WTC11 (cell line): ENCODE measurements around the gene PRKAR2B. TPM values are rescaled to one million over a fixed set of nuclear protein-coding genes. Genes with fewer than 3 reads are reported as not detected.

ENCODE experiments used
- ATAC-seq: fragments of 200-7000 bp; cut with Tn5 transposase; 2 replicates; pipeline ENCODE4 v1.10.0; 2021; ENCODE audit warnings: mild to moderate bottlenecking, moderate library complexity
- CTCF ChIA-PET: fragments of 300-600 bp; sonication (Branson Sonifier 250); formaldehyde crosslinking; loops from one replicate; lab custom pipeline; 2021; ENCODE audit warnings: antibody characterized with exemption; lab: Charles Lee
- POLR2A ChIA-PET: fragments of 350-600 bp; sonication (Branson Sonifier 250); formaldehyde crosslinking; loops from one replicate; lab custom pipeline; 2021; ENCODE audit warnings: antibody characterized with exemption; lab: Charles Lee
- DNase-seq: peaks from one replicate; pipeline ENCODE4 v3.0.0; 2021; ENCODE audit warnings: low spot score
- H3K27ac Mint-ChIP-seq: 2 replicates; pipeline ENCODE4 v1.8.0; 2021; ENCODE audit warnings: mixed read lengths
- H3K27me3 Mint-ChIP-seq: 2 replicates; pipeline ENCODE4 v1.8.0; 2021; ENCODE audit warnings: low read depth, mild to moderate bottlenecking, moderate library complexity, mixed read lengths
- H3K36me3 Mint-ChIP-seq: 2 replicates; pipeline ENCODE4 v1.8.0; 2021; ENCODE audit warnings: mixed read lengths
- H3K4me1 Mint-ChIP-seq: 2 replicates; pipeline ENCODE4 v1.8.0; 2022; ENCODE audit warnings: mixed read lengths
- H3K4me3 Mint-ChIP-seq: 2 replicates; pipeline ENCODE4 v1.8.0; 2021; ENCODE audit warnings: mild to moderate bottlenecking, moderate library complexity, mixed read lengths
- H3K9me3 Mint-ChIP-seq: 2 replicates; pipeline ENCODE4 v1.8.0; 2021; ENCODE audit warnings: mixed read lengths
- FOXJ3 ChIP-seq: sonication (generic); formaldehyde crosslinking; IDR thresholded peaks from 2 replicates; pipeline ENCODE4 v1.9.0; 2021; ENCODE audit warnings: missing genetic modification reagents, mild to moderate bottlenecking, borderline replicate concordance
- JUN ChIP-seq: sonication (generic); formaldehyde crosslinking; IDR thresholded peaks from 2 replicates; pipeline ENCODE4 v1.8.0; 2023; ENCODE audit warnings: mild to moderate bottlenecking, missing genetic modification reagents
- SMAD3 ChIP-seq: sonication (generic); formaldehyde crosslinking; IDR thresholded peaks from 2 replicates; pipeline ENCODE4 v1.8.0; 2022; ENCODE audit warnings: missing genetic modification reagents, mild to moderate bottlenecking, borderline replicate concordance
- TCF7 ChIP-seq: sonication (generic); formaldehyde crosslinking; IDR thresholded peaks from 2 replicates; pipeline ENCODE4 v1.8.0; 2022; ENCODE audit warnings: mild to moderate bottlenecking, low read depth, missing genetic modification reagents, moderate library complexity
- ZNF232 ChIP-seq: sonication (generic); formaldehyde crosslinking; IDR thresholded peaks from 2 replicates; pipeline ENCODE4 v1.8.0; 2022; ENCODE audit warnings: mild to moderate bottlenecking, missing genetic modification reagents
- total RNA-seq: library from RNA; stranded (reverse); gene quantifications from 3 replicates; pipeline ENCODE4 v1.2.3, GENCODE V29; 2021
- TF ChIP-seq, protein P1 (sequence below): sonication (generic); formaldehyde crosslinking; IDR thresholded peaks from 2 replicates; pipeline ENCODE4 v1.8.0; 2022; ENCODE audit warnings: missing genetic modification reagents
- TF ChIP-seq, protein P2 (sequence below): sonication (generic); formaldehyde crosslinking; IDR thresholded peaks from 2 replicates; pipeline ENCODE4 v1.8.1; 2022; ENCODE audit warnings: low read depth, mild to moderate bottlenecking, moderate library complexity, missing genetic modification reagents, borderline replicate concordance
- TF ChIP-seq, protein P3 (sequence below): fragments of 250-450 bp; sonication (Bioruptor Pico); IDR thresholded peaks from 2 replicates; pipeline ENCODE4 v1.9.0; 2021; ENCODE audit warnings: mild to moderate bottlenecking
- TF ChIP-seq, protein P4 (sequence below): sonication (generic); formaldehyde crosslinking; IDR thresholded peaks from 2 replicates; pipeline ENCODE4 v1.8.0; 2023; ENCODE audit warnings: mild to moderate bottlenecking, missing genetic modification reagents
- TF ChIP-seq, protein P5 (sequence below): sonication (generic); formaldehyde crosslinking; conservative IDR thresholded peaks from 2 replicates; pipeline ENCODE4 v1.8.1; 2023; ENCODE audit warnings: mild to moderate bottlenecking, low read depth, missing genetic modification reagents, moderate library complexity
- TF ChIP-seq, protein P6 (sequence below): sonication (generic); formaldehyde crosslinking; IDR thresholded peaks from 2 replicates; pipeline ENCODE4 v1.8.1; 2023; ENCODE audit warnings: mild to moderate bottlenecking, missing genetic modification reagents, borderline replicate concordance

Gene PRKAR2B
- total RNA-seq, 1 experiment from 2014 or later, result 29.6 TPM

DNA sequence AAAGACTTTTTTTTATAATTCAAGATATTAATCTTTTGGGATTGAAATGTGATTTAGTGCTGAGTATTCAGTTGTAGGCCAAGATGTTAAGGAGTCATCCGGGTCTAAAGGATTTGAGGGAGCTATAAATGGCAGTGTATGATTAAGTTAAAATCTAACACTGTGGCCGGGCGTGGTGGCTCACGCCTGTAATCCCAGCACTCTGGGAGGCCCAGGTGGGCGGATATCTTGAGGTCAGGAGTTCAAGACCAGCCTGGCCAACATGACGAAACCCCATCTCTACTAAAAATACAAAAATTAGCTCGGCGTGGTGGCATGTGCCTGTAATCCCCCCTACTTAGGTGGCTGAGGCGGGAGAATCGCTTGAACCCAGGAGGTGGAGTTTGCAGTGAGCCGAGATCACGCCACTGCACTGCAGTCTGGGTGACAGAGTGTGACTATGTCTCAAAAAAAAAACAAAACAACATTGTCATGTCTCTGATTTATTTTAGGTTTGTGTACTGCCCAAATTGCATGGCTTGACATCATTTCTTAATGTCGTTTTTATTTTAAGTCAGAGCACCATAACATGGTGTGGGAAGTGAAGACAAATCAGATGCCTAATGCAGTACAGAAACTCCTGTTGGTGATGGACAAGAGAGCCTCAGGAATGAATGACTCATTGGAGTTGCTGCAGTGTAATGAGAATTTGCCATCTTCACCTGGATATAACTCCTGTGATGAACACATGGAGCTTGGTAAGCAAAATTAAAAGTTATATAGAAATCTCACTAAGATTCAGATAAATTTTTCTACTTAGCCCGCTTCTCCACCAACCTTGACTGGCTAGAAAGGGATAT, 135.0 kb downstream of the PRKAR2B start:
- peaks cover 7% of the 10 kb centered on the region for H3K4me1 Mint-ChIP-seq
- ChIA-PET POLR2A (interaction anchor here (1.8 kb wide), 1 partner anchor 11 kb away, joined by 4 read pairs; the partner anchor contains the start of gene HBP1), CTCF (no interaction called here)
- peaks cover 26% of the 10 kb centered on the region for H3K36me3 Mint-ChIP-seq
- H3K9me3 Mint-ChIP-seq, result no peaks in the 10 kb centered on the region
- no peak overlapping the region for H3K27ac Mint-ChIP-seq
- H3K4me3 Mint-ChIP-seq, result no peak overlapping the region
- ATAC-seq (no peak), DNase-seq (no peak)
- no peak for TF ChIP-seq JUN (CRISPR knock-in tag)
- TF ChIP-seq, protein P1, sequence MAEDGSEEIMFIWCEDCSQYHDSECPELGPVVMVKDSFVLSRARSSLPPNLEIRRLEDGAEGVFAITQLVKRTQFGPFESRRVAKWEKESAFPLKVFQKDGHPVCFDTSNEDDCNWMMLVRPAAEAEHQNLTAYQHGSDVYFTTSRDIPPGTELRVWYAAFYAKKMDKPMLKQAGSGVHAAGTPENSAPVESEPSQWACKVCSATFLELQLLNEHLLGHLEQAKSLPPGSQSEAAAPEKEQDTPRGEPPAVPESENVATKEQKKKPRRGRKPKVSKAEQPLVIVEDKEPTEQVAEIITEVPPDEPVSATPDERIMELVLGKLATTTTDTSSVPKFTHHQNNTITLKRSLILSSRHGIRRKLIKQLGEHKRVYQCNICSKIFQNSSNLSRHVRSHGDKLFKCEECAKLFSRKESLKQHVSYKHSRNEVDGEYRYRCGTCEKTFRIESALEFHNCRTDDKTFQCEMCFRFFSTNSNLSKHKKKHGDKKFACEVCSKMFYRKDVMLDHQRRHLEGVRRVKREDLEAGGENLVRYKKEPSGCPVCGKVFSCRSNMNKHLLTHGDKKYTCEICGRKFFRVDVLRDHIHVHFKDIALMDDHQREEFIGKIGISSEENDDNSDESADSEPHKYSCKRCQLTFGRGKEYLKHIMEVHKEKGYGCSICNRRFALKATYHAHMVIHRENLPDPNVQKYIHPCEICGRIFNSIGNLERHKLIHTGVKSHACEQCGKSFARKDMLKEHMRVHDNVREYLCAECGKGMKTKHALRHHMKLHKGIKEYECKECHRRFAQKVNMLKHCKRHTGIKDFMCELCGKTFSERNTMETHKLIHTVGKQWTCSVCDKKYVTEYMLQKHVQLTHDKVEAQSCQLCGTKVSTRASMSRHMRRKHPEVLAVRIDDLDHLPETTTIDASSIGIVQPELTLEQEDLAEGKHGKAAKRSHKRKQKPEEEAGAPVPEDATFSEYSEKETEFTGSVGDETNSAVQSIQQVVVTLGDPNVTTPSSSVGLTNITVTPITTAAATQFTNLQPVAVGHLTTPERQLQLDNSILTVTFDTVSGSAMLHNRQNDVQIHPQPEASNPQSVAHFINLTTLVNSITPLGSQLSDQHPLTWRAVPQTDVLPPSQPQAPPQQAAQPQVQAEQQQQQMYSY (CRISPR knock-in tag), result no peak
- TF ChIP-seq FOXJ3 (CRISPR knock-in tag), result no peak
- TF ChIP-seq, protein P2, sequence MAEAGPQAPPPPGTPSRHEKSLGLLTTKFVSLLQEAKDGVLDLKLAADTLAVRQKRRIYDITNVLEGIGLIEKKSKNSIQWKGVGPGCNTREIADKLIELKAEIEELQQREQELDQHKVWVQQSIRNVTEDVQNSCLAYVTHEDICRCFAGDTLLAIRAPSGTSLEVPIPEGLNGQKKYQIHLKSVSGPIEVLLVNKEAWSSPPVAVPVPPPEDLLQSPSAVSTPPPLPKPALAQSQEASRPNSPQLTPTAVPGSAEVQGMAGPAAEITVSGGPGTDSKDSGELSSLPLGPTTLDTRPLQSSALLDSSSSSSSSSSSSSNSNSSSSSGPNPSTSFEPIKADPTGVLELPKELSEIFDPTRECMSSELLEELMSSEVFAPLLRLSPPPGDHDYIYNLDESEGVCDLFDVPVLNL (CRISPR knock-in tag), result no peak
- no peak for TF ChIP-seq TCF7 (CRISPR knock-in tag)
- no peak for TF ChIP-seq ZNF232 (CRISPR knock-in tag)
- TF ChIP-seq, protein P3, sequence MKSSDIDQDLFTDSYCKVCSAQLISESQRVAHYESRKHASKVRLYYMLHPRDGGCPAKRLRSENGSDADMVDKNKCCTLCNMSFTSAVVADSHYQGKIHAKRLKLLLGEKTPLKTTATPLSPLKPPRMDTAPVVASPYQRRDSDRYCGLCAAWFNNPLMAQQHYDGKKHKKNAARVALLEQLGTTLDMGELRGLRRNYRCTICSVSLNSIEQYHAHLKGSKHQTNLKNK, result no peak
- TF ChIP-seq, protein P4, sequence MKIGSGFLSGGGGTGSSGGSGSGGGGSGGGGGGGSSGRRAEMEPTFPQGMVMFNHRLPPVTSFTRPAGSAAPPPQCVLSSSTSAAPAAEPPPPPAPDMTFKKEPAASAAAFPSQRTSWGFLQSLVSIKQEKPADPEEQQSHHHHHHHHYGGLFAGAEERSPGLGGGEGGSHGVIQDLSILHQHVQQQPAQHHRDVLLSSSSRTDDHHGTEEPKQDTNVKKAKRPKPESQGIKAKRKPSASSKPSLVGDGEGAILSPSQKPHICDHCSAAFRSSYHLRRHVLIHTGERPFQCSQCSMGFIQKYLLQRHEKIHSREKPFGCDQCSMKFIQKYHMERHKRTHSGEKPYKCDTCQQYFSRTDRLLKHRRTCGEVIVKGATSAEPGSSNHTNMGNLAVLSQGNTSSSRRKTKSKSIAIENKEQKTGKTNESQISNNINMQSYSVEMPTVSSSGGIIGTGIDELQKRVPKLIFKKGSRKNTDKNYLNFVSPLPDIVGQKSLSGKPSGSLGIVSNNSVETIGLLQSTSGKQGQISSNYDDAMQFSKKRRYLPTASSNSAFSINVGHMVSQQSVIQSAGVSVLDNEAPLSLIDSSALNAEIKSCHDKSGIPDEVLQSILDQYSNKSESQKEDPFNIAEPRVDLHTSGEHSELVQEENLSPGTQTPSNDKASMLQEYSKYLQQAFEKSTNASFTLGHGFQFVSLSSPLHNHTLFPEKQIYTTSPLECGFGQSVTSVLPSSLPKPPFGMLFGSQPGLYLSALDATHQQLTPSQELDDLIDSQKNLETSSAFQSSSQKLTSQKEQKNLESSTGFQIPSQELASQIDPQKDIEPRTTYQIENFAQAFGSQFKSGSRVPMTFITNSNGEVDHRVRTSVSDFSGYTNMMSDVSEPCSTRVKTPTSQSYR (CRISPR knock-in tag), result no peak
- TF ChIP-seq, protein P5, sequence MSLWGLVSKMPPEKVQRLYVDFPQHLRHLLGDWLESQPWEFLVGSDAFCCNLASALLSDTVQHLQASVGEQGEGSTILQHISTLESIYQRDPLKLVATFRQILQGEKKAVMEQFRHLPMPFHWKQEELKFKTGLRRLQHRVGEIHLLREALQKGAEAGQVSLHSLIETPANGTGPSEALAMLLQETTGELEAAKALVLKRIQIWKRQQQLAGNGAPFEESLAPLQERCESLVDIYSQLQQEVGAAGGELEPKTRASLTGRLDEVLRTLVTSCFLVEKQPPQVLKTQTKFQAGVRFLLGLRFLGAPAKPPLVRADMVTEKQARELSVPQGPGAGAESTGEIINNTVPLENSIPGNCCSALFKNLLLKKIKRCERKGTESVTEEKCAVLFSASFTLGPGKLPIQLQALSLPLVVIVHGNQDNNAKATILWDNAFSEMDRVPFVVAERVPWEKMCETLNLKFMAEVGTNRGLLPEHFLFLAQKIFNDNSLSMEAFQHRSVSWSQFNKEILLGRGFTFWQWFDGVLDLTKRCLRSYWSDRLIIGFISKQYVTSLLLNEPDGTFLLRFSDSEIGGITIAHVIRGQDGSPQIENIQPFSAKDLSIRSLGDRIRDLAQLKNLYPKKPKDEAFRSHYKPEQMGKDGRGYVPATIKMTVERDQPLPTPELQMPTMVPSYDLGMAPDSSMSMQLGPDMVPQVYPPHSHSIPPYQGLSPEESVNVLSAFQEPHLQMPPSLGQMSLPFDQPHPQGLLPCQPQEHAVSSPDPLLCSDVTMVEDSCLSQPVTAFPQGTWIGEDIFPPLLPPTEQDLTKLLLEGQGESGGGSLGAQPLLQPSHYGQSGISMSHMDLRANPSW (CRISPR knock-in tag), result no peak
- H3K27me3 Mint-ChIP-seq, result no peaks in the 10 kb centered on the region

DNA sequence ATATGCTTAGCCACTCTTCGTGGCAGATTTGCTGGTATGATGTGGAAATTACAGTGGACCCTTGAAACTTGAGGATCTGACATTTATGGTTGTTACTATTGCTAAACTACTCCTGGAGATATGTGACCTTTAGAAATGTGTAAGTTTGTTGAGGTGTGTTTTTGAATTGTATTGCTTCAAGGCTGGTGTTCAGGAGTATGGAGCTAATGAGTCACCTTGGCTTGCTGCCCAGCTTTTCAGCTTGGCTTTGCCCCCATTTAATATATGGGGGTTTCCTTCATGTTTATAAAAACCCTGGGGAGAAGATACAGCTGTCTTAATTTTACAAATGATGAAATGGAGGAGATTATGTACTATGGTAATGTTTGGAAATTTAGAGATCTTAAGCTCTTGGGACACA, 135.9 kb downstream of the PRKAR2B start:
- H3K9me3 Mint-ChIP-seq, result no peaks in the 10 kb centered on the region
- H3K27me3 Mint-ChIP-seq, result no peaks in the 10 kb centered on the region
- no peak overlapping the region for H3K4me3 Mint-ChIP-seq
- peak overlapping the region; percentile 54; the same call in 1 of the 2 replicates for H3K27ac Mint-ChIP-seq
- ATAC-seq, result no peak
- TF ChIP-seq FOXJ3 (CRISPR knock-in tag) (no peak), SMAD3 (CRISPR knock-in tag) (no peak)
- TF ChIP-seq, protein P1 (CRISPR knock-in tag), result no peak
- TF ChIP-seq, protein P6, sequence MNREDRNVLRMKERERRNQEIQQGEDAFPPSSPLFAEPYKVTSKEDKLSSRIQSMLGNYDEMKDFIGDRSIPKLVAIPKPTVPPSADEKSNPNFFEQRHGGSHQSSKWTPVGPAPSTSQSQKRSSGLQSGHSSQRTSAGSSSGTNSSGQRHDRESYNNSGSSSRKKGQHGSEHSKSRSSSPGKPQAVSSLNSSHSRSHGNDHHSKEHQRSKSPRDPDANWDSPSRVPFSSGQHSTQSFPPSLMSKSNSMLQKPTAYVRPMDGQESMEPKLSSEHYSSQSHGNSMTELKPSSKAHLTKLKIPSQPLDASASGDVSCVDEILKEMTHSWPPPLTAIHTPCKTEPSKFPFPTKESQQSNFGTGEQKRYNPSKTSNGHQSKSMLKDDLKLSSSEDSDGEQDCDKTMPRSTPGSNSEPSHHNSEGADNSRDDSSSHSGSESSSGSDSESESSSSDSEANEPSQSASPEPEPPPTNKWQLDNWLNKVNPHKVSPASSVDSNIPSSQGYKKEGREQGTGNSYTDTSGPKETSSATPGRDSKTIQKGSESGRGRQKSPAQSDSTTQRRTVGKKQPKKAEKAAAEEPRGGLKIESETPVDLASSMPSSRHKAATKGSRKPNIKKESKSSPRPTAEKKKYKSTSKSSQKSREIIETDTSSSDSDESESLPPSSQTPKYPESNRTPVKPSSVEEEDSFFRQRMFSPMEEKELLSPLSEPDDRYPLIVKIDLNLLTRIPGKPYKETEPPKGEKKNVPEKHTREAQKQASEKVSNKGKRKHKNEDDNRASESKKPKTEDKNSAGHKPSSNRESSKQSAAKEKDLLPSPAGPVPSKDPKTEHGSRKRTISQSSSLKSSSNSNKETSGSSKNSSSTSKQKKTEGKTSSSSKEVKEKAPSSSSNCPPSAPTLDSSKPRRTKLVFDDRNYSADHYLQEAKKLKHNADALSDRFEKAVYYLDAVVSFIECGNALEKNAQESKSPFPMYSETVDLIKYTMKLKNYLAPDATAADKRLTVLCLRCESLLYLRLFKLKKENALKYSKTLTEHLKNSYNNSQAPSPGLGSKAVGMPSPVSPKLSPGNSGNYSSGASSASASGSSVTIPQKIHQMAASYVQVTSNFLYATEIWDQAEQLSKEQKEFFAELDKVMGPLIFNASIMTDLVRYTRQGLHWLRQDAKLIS, result no peak
- TF ChIP-seq, all 79 proteins: peak for 0
- Mint-ChIP-seq H3K4me1 (no peaks in the 10 kb centered on the region), H3K36me3 (peaks cover 29% of the 10 kb centered on the region)
- no peak for DNase-seq
- POLR2A ChIA-PET, result interaction anchor here (1.8 kb wide), 1 partner anchor 12 kb away, joined by 4 read pairs; the partner anchor contains the start of gene HBP1
- CTCF ChIA-PET, result no interaction called here
